Measurements from ENCODE around the gene KCMF1. TPM values are rescaled to one million over a fixed set of nuclear protein-coding genes. Genes with fewer than 3 reads are reported as not detected.

Gene KCMF1
- total RNA-seq, 1 donor from 2014 or later, result 96.6 TPM

- ATAC-seq (ENCODE audit: low read depth) (no peak), DNase-seq (no peak)
- Mint-ChIP-seq H3K27ac (no peak overlapping the region), H3K36me3 (ENCODE audit: low read depth) (no peaks in the 10 kb centered on the region), H3K27me3 (peaks cover 23% of the 10 kb centered on the region), H3K9me3 (peaks cover 2% of the 10 kb centered on the region), H3K4me1 (no peaks in the 10 kb centered on the region), H3K4me3 (no peak overlapping the region)
- intact Hi-C loops (cut with micrococcal nuclease), result no loop called here
- TF ChIP-seq CTCF (IDR thresholded peaks at IDR 0.05), result no peak
- POLR2A ChIA-PET, result no interaction called here
- CTCF ChIA-PET, result no interaction called here
These were observed 120.9 kb downstream of the KCMF1 start for GRCh38 chr2:85091838-85092237.

DNA sequence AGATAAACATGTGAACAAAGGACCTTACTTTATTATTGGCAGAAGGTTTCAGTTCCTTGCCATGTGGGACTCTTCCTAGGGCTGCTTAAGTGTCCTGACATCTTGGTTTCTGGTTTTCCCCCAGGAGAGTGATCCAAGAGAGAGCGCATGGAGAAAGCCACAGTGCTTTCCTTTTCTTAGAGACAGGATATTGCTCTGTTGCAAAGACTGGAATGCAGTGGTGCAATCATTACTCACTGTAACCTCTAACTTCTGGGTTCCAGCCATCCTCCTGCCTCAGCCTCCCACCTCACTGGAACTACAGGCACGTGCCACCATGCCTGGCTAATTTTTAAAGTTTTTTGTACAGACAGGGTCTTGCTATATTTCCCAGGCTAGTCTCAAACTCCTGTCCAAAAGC lies 124.1 kb downstream of the KCMF1 start:
- DNase-seq, result no peak
- H3K27ac Mint-ChIP-seq, result no peak overlapping the region
- intact Hi-C loops (cut with micrococcal nuclease), result no loop called here

GRCh38 chr2:85096616-85097015 lies 125.7 kb downstream of the KCMF1 start:
- Mint-ChIP-seq H3K27me3 (peaks cover 21% of the 10 kb centered on the region), H3K36me3 (ENCODE audit: low read depth) (no peaks in the 10 kb centered on the region), H3K9me3 (peaks cover 2% of the 10 kb centered on the region), H3K4me3 (no peak overlapping the region), H3K27ac (no peak overlapping the region), H3K4me1 (no peaks in the 10 kb centered on the region)
- DNase-seq (no peak), ATAC-seq (ENCODE audit: low read depth) (no peak)
- TF ChIP-seq CTCF (IDR thresholded peaks at IDR 0.05), result no peak
- intact Hi-C loops (cut with micrococcal nuclease), result no loop called here
- POLR2A ChIA-PET, result no interaction called here
- CTCF ChIA-PET, result no interaction called here

More for the DNA sequence above, 124.1 kb downstream of the KCMF1 start:
- ChIA-PET POLR2A (no interaction called here), CTCF (no interaction called here)
- ATAC-seq (ENCODE audit: low read depth), result no peak
- Mint-ChIP-seq H3K27me3 (peaks cover 21% of the 10 kb centered on the region), H3K36me3 (ENCODE audit: low read depth) (no peaks in the 10 kb centered on the region), H3K9me3 (peaks cover 2% of the 10 kb centered on the region), H3K4me1 (no peaks in the 10 kb centered on the region), H3K4me3 (no peak overlapping the region)
- TF ChIP-seq CTCF (IDR thresholded peaks at IDR 0.05), result no peak

DNA sequence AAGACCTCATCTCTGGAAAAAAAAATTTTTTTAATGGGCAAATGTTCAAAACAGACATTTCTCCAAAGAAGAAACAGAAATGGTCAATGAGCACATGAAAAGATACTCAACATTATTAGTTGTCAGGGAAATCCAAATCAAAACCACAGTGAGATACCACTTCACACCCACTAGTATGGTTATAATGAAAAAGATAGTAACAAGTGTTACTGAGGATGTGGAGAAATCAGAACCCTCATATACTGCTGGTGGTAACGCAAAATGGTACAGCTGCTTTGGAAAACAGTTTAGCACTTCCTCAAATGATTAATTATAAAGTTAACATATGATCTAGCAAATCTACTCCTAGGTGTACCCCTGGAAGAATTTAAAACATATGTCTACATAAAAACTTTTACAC lies 133.3 kb downstream of the KCMF1 start:
- no peak for DNase-seq
- TF ChIP-seq CTCF (IDR thresholded peaks at IDR 0.05), result no peak
- Mint-ChIP-seq H3K9me3 (no peaks in the 10 kb centered on the region), H3K4me1 (no peaks in the 10 kb centered on the region), H3K4me3 (no peak overlapping the region), H3K36me3 (ENCODE audit: low read depth) (no peaks in the 10 kb centered on the region), H3K27ac (no peak overlapping the region), H3K27me3 (peaks cover 4% of the 10 kb centered on the region)
- ChIA-PET POLR2A (no interaction called here), CTCF (no interaction called here)
- intact Hi-C loops (cut with micrococcal nuclease), result no loop called here
- no peak for ATAC-seq (ENCODE audit: low read depth)

GRCh38 chr2:85106489-85107180 lies 135.7 kb downstream of the KCMF1 start:
- no peaks in the 10 kb centered on the region for H3K9me3 Mint-ChIP-seq
- H3K36me3 Mint-ChIP-seq (ENCODE audit: low read depth), result no peaks in the 10 kb centered on the region
- H3K27ac Mint-ChIP-seq, result no peak overlapping the region
- H3K4me1 Mint-ChIP-seq, result no peaks in the 10 kb centered on the region
- DNase-seq (no peak), ATAC-seq (ENCODE audit: low read depth) (no peak)
- peaks cover 3% of the 10 kb centered on the region for H3K27me3 Mint-ChIP-seq
- no peak overlapping the region for H3K4me3 Mint-ChIP-seq
- intact Hi-C loops (cut with micrococcal nuclease), result no loop called here
- POLR2A ChIA-PET, result interaction anchor here (0.6 kb wide), 1 partner anchor 1253 kb away, joined by 4 read pairs; no protein-coding TSS in a partner anchor
- TF ChIP-seq CTCF (IDR thresholded peaks at IDR 0.05), result no peak
- CTCF ChIA-PET, result no interaction called here

Other genes with a start within 250 kb of the KCMF1 start
- gene TRABD2A, start 90.1 kb upstream of the KCMF1 start, total RNA-seq, result 3.4 and 4.5 TPM in 2 replicates
- gene TMSB10, start 65.5 kb upstream of the KCMF1 start, total RNA-seq, result 925 and 1,069 TPM in 2 replicates
- gene TCF7L1, start 162.2 kb downstream of the KCMF1 start, total RNA-seq, result 0.07 TPM in 2 replicates